Left lung (tissue), 10 donors: Measurements from ENCODE around the gene EXD3. TPM values are rescaled to one million over a fixed set of nuclear protein-coding genes. Genes with fewer than 3 reads are reported as not detected.

Experiments
- ATAC-seq: fragments of 200-7000 bp; cut with Tn5 transposase; one replicate; pipeline ENCODE4 v1.9.1; 2020; ENCODE audit warnings: moderate library complexity
- DNase-seq, 4 donors: peaks; one replicate each; pipeline ENCODE4 v3.0.0-alpha.2; 2013 to 2020
- H3K27ac ChIP-seq, 2 donors: fragments of 200-600 bp; sonication (generic) in 1 of 2; one replicate each; pipeline versions ENCODE4 v1.5.0 to v1.8.0; 2020 to 2021
- H3K27me3 ChIP-seq, 2 donors: fragments of 200-600 bp; sonication (generic) in 1 of 2; one replicate each; pipeline versions ENCODE4 v1.5.0 to v1.8.0; 2020 to 2021
- H3K36me3 ChIP-seq, 2 donors: fragments of 200-600 bp; sonication (generic) in 1 of 2; one replicate each; pipeline versions ENCODE4 v1.5.0 to v1.8.0; 2020 to 2021
- H3K4me1 ChIP-seq, 2 donors: fragments of 200-600 bp; one replicate each; pipeline ENCODE4 v1.8.0; 2021
- H3K4me3 ChIP-seq, 2 donors: fragments of 200-600 bp; sonication (generic) in 1 of 2; one replicate each; pipeline versions ENCODE4 v1.5.0 to v1.8.0; 2020 to 2021; ENCODE audit warnings: mild to moderate bottlenecking in 1 of 2
- H3K9me3 ChIP-seq, 2 donors: fragments of 200-600 bp; sonication (generic) in 1 of 2; one replicate each; pipeline versions ENCODE4 v1.5.0 to v1.8.0; 2020 to 2021
- CTCF ChIP-seq, 2 donors: fragments of 200-600 bp; sonication (generic) in 1 of 2; IDR thresholded peaks; one replicate each; pipeline versions ENCODE4 v1.5.0 to v1.8.0; 2021; ENCODE audit warnings: antibody characterized with exemption in 2 of 2
- intact Hi-C, 2 donors: fragments of 100-400 bp; cut with DNase I; formaldehyde crosslinking; loops; one replicate each; pipeline versions ENCODE4 v1.11.2 to v1.14.2; 2022
- polyA plus RNA-seq, 6 donors: library from polyadenylated mRNA; unstranded; fragments of 120-200 nt; gene quantifications; one replicate each; pipeline ENCODE4 v1.2.1, GENCODE V29; 2013; ENCODE audit not compliant: insufficient read length in 6 of 6
- total RNA-seq, 2 donors: library from RNA; stranded (reverse); fragmentation: NEBNext Ultra II Directional; extraction: Animal tissue kit (Norgen Biotek cat#: 25700); gene quantifications; one replicate each; pipeline ENCODE4 v1.2.1, GENCODE V29; 2021
- donor health status: DM: no; HTN: yes; CAD: no.
- donor health status: DM: no; HTN: no; CAD: no.

Gene EXD3
- total and polyA plus RNA-seq, 8 donors: 13.2 to 21.8 (median 16.6) TPM

GRCh38 chr9:137383081-137383783 is 39.7 kb downstream of the EXD3 start:
- peak in 2 of 4 donors; percentile 30 to 76 for DNase-seq
- Histone ChIP-seq H3K27me3 (no peaks in the 10 kb centered on the region), H3K4me1 (peaks cover 0 to 14% of the 10 kb centered on the region in 2 donors), H3K27ac (no peak overlapping the region), H3K4me3 (no peak overlapping the region), H3K36me3 (peaks cover 0 to 6% of the 10 kb centered on the region in 2 donors), H3K9me3 (no peaks in the 10 kb centered on the region)
- intact Hi-C loops: no loop called here
- ATAC-seq: no peak
- TF ChIP-seq CTCF (IDR thresholded peaks at IDR 0.05): no peak

- H3K9me3 ChIP-seq: no peaks in the 10 kb centered on the region
- H3K36me3 ChIP-seq: peaks cover 0 to 6% of the 10 kb centered on the region in 2 donors
- DNase-seq: peak in 2 of 4 donors; percentile 28 to 76
- TF ChIP-seq CTCF (IDR thresholded peaks at IDR 0.05): no peak
- peaks cover 0 to 7% of the 10 kb centered on the region in 2 donors for H3K4me1 ChIP-seq
- H3K27ac ChIP-seq: no peak overlapping the region
- H3K4me3 ChIP-seq: no peak overlapping the region
- intact Hi-C loops: no loop called here
- no peaks in the 10 kb centered on the region for H3K27me3 ChIP-seq
- no peak for ATAC-seq
Observed at GRCh38 chr9:137382444-137383080, 40.4 kb downstream of the EXD3 start.

GRCh38 chr9:137381501-137382443 is 41.2 kb downstream of the EXD3 start:
- Histone ChIP-seq H3K4me1 (no peaks in the 10 kb centered on the region), H3K36me3 (peaks cover 0 to 6% of the 10 kb centered on the region in 2 donors), H3K4me3 (no peak overlapping the region), H3K9me3 (no peaks in the 10 kb centered on the region), H3K27me3 (no peaks in the 10 kb centered on the region), H3K27ac (no peak overlapping the region)
- TF ChIP-seq CTCF (IDR thresholded peaks at IDR 0.05): no peak
- intact Hi-C loops: no loop called here
- ATAC-seq (no peak), DNase-seq (peak in 2 of 4 donors; percentile 25 to 75)

- Histone ChIP-seq H3K36me3 (peaks cover 0 to 6% of the 10 kb centered on the region in 2 donors), H3K4me1 (no peaks in the 10 kb centered on the region), H3K4me3 (no peak overlapping the region), H3K27me3 (no peaks in the 10 kb centered on the region), H3K27ac (no peak overlapping the region), H3K9me3 (peaks cover 0 to under 1% of the 10 kb centered on the region in 2 donors)
- no peak for ATAC-seq
- DNase-seq: peak in 1 of 4 donors; percentile 28
- intact Hi-C loops: no loop called here
- no peak for TF ChIP-seq CTCF (IDR thresholded peaks at IDR 0.05)
Observed at GRCh38 chr9:137380606-137381005, 42.4 kb downstream of the EXD3 start.
